HCT116 (cell line): ENCODE measurements around the gene SMYD3.

Source experiments
- EZH2 ChIP-seq: fragments of 200-600 bp; sonication (generic); IDR thresholded peaks from 2 replicates; pipeline ENCODE4 v1.6.1; 2017; ENCODE audit warnings: antibody characterized with exemption, mixed run types
- POLR2A ChIP-seq: IDR thresholded peaks from 2 replicates; pipeline ENCODE4 v1.7.0; 2011; ENCODE audit warnings: borderline replicate concordance; ENCODE audit not compliant: insufficient read depth, insufficient read length; ENCODE audit errors: extremely low read depth
- POLR2AphosphoS5 ChIP-seq: IDR thresholded peaks from 2 replicates; pipeline ENCODE4 v1.6.1; 2011; ENCODE audit warnings: mild to moderate bottlenecking, low read depth, low read length, moderate library complexity
- RAD21 ChIP-seq: IDR thresholded peaks from 2 replicates; pipeline ENCODE4 v1.6.1; 2012; ENCODE audit warnings: low read depth, mild to moderate bottlenecking
- SP1 ChIP-seq: IDR thresholded peaks from 2 replicates; pipeline ENCODE4 v1.6.1; 2012; ENCODE audit warnings: low read depth
- YY1 ChIP-seq: IDR thresholded peaks from 2 replicates; pipeline ENCODE4 v1.6.1; 2011; ENCODE audit warnings: low read length, low read depth, moderate library complexity, mild to moderate bottlenecking; ENCODE audit not compliant: insufficient replicate concordance; ENCODE audit errors: extremely low read depth
- ZNF274 ChIP-seq: fragments of 200-500 bp; sonication (Bioruptor generic); IDR thresholded peaks from 2 replicates; pipeline ENCODE4 v1.6.1; 2014; ENCODE audit warnings: mild to moderate bottlenecking, low read depth, low read length, inconsistent platforms
- TF ChIP-seq, protein P1 (sequence below), 3 experiments: fragments of 200-600 bp in 1 of 3; sonication (generic) in 1 of 3; IDR thresholded peaks in 2 of 3; conservative IDR thresholded peaks in 1 of 3; 2 replicates each; pipeline ENCODE4 v1.5.1; 2012 to 2017; ENCODE audit warnings: low read depth in 2 of 3, low read length in 2 of 3, antibody characterized with exemption in 1 of 3, borderline replicate concordance in 1 of 3, control low read depth in 1 of 3, mild to moderate bottlenecking in 1 of 3, mixed read lengths in 1 of 3, mixed run types in 1 of 3, moderate library complexity in 1 of 3; ENCODE audit not compliant: insufficient read depth in 1 of 3
- TF ChIP-seq, protein P2 (sequence below): IDR thresholded peaks from 2 replicates; pipeline ENCODE4 v1.6.1; 2012; ENCODE audit warnings: low read depth
- TF ChIP-seq, protein P3 (sequence below): IDR thresholded peaks from 2 replicates; pipeline ENCODE4 v1.6.1; 2012

DNA sequence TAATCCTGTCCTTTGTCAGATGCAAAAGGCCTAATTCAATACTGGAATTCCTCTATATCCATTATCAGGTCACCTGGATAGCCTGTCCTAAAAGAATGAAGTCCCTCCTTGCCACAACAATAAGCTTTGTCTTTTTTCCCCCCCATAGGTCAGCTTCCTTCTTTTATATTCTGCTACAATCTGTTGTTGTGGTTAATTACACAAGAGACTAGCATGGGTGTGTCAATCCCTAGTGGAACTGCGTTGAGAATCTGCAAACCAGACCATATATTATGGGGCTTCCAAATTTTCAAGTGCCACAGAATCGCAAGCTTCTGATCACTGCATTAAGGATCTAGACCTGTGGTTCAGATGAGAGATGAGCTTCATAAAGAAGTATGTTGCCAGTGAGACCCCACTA, 349.6 kb downstream of the SMYD3 start:
- TF ChIP-seq, protein P1, sequence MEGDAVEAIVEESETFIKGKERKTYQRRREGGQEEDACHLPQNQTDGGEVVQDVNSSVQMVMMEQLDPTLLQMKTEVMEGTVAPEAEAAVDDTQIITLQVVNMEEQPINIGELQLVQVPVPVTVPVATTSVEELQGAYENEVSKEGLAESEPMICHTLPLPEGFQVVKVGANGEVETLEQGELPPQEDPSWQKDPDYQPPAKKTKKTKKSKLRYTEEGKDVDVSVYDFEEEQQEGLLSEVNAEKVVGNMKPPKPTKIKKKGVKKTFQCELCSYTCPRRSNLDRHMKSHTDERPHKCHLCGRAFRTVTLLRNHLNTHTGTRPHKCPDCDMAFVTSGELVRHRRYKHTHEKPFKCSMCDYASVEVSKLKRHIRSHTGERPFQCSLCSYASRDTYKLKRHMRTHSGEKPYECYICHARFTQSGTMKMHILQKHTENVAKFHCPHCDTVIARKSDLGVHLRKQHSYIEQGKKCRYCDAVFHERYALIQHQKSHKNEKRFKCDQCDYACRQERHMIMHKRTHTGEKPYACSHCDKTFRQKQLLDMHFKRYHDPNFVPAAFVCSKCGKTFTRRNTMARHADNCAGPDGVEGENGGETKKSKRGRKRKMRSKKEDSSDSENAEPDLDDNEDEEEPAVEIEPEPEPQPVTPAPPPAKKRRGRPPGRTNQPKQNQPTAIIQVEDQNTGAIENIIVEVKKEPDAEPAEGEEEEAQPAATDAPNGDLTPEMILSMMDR (IDR thresholded peaks at IDR 0.05 in 2 of 3, conservative IDR thresholded peaks at IDR 0.05 in 1 of 3; ENCODE audit: borderline replicate concordance in 1 of 3, insufficient read depth in 1 of 3, low read depth in 2 of 3, low read length in 2 of 3), result no peak
- TF ChIP-seq, protein P2, sequence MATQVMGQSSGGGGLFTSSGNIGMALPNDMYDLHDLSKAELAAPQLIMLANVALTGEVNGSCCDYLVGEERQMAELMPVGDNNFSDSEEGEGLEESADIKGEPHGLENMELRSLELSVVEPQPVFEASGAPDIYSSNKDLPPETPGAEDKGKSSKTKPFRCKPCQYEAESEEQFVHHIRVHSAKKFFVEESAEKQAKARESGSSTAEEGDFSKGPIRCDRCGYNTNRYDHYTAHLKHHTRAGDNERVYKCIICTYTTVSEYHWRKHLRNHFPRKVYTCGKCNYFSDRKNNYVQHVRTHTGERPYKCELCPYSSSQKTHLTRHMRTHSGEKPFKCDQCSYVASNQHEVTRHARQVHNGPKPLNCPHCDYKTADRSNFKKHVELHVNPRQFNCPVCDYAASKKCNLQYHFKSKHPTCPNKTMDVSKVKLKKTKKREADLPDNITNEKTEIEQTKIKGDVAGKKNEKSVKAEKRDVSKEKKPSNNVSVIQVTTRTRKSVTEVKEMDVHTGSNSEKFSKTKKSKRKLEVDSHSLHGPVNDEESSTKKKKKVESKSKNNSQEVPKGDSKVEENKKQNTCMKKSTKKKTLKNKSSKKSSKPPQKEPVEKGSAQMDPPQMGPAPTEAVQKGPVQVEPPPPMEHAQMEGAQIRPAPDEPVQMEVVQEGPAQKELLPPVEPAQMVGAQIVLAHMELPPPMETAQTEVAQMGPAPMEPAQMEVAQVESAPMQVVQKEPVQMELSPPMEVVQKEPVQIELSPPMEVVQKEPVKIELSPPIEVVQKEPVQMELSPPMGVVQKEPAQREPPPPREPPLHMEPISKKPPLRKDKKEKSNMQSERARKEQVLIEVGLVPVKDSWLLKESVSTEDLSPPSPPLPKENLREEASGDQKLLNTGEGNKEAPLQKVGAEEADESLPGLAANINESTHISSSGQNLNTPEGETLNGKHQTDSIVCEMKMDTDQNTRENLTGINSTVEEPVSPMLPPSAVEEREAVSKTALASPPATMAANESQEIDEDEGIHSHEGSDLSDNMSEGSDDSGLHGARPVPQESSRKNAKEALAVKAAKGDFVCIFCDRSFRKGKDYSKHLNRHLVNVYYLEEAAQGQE, result no peak
- TF ChIP-seq EZH2 (no peak), POLR2A (no peak), RAD21 (no peak), POLR2AphosphoS5 (no peak), ZNF274 (no peak), YY1 (no peak), SP1 (no peak)
- TF ChIP-seq, protein P3, sequence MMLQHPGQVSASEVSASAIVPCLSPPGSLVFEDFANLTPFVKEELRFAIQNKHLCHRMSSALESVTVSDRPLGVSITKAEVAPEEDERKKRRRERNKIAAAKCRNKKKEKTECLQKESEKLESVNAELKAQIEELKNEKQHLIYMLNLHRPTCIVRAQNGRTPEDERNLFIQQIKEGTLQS, result no peak
